SK-N-MC (cell line): ENCODE data around the gene PLPPR1.
A peak's percentile ranks its signal among the peaks of the same experiment; 100 is the strongest.

Source experiments
- DNase-seq: peaks from one replicate; pipeline ENCODE4 v3.0.0-alpha.2; 2011; ENCODE audit warnings: low read depth, low spot score
- H3K27ac ChIP-seq: fragments of 200-600 bp; sonication (generic); 2 replicates; pipeline ENCODE4 v1.5.1; 2016; ENCODE audit warnings: mixed run types
- H3K36me3 ChIP-seq: fragments of 200-600 bp; sonication (generic); 2 replicates; pipeline ENCODE4 v1.6.1; 2017; ENCODE audit warnings: antibody characterized with exemption, low read length, mixed read lengths; ENCODE audit not compliant: insufficient read depth
- H3K4me3 ChIP-seq: fragments of 200-600 bp; sonication (generic); 2 replicates; pipeline ENCODE4 v1.5.1; 2016
- H3K9ac ChIP-seq: fragments of 200-600 bp; sonication (generic); 2 replicates; pipeline ENCODE4 v1.8.0; 2017; ENCODE audit warnings: mixed run types, mixed read lengths; ENCODE audit not compliant: insufficient read length
- H3K9me3 ChIP-seq: fragments of 200-600 bp; sonication (generic); 2 replicates; pipeline ENCODE4 v1.6.1; 2017; ENCODE audit warnings: low read depth, mild to moderate bottlenecking, antibody characterized with exemption, low read length, moderate library complexity, mixed read lengths
- EZH2 ChIP-seq: fragments of 200-600 bp; sonication (generic); IDR thresholded peaks from one replicate; pipeline ENCODE4 v1.6.1; 2017; ENCODE audit warnings: antibody characterized with exemption
- FOXP2 ChIP-seq: optimal IDR thresholded peaks from 2 replicates; pipeline ENCODE3; 2011; ENCODE audit warnings: mild to moderate bottlenecking, moderate library complexity; ENCODE audit not compliant: insufficient read depth; ENCODE audit errors: extremely low read length, control extremely low read depth
- POLR2AphosphoS5 ChIP-seq: IDR thresholded peaks from 2 replicates; pipeline ENCODE4 v1.6.1; 2012; ENCODE audit warnings: mild to moderate bottlenecking, low read depth, low read length, borderline replicate concordance

Gene PLPPR1

GRCh38 chr9:101226161-101226560 is 197.6 kb downstream of the PLPPR1 start:
- Histone ChIP-seq H3K9me3 (no peaks in the 10 kb centered on the region), H3K4me3 (no peak overlapping the region), H3K27ac (no peak overlapping the region), H3K36me3 (no peaks in the 10 kb centered on the region), H3K9ac (no peak overlapping the region)
- DNase-seq, result no peak
- TF ChIP-seq FOXP2 (no peak), POLR2AphosphoS5 (no peak), EZH2 (no peak)

- H3K4me3 ChIP-seq, result no peak overlapping the region
- no peaks in the 10 kb centered on the region for H3K36me3 ChIP-seq
- no peaks in the 10 kb centered on the region for H3K9me3 ChIP-seq
- no peak overlapping the region for H3K9ac ChIP-seq
- TF ChIP-seq EZH2 (no peak), POLR2AphosphoS5 (no peak), FOXP2 (no peak)
- no peak for DNase-seq
- no peak overlapping the region for H3K27ac ChIP-seq
Observed at GRCh38 chr9:101226803-101227202, 198.3 kb downstream of the PLPPR1 start.

- Histone ChIP-seq H3K9me3 (no peaks in the 10 kb centered on the region), H3K9ac (no peak overlapping the region), H3K4me3 (no peak overlapping the region), H3K27ac (no peak overlapping the region), H3K36me3 (no peaks in the 10 kb centered on the region)
- TF ChIP-seq EZH2 (no peak), FOXP2 (no peak), POLR2AphosphoS5 (no peak)
- DNase-seq, result no peak
Observed at GRCh38 chr9:101229606-101230005, 201.1 kb downstream of the PLPPR1 start.

- Histone ChIP-seq H3K4me3 (no peak overlapping the region), H3K27ac (no peak overlapping the region), H3K9me3 (no peaks in the 10 kb centered on the region)
Observed at GRCh38 chr9:101232405-101232977, 204.0 kb downstream of the PLPPR1 start.

GRCh38 chr9:101235105-101235866 is 206.8 kb downstream of the PLPPR1 start:
- Histone ChIP-seq H3K36me3 (no peaks in the 10 kb centered on the region), H3K9me3 (no peaks in the 10 kb centered on the region), H3K27ac (no peak overlapping the region), H3K9ac (no peak overlapping the region), H3K4me3 (no peak overlapping the region)
- TF ChIP-seq EZH2, result no peak
- no peak for TF ChIP-seq POLR2AphosphoS5
- no peak for TF ChIP-seq FOXP2
- peak; percentile 1 for DNase-seq

More at GRCh38 chr9:101232405-101232977, 204.0 kb downstream of the PLPPR1 start:
- Histone ChIP-seq H3K36me3 (no peaks in the 10 kb centered on the region), H3K9ac (no peak overlapping the region)
- TF ChIP-seq POLR2AphosphoS5 (no peak), FOXP2 (no peak), EZH2 (no peak)
- no peak for DNase-seq

GRCh38 chr9:101242651-101243050 is 214.1 kb downstream of the PLPPR1 start:
- no peak overlapping the region for H3K9ac ChIP-seq

GRCh38 chr9:101246691-101247090 is 218.2 kb downstream of the PLPPR1 start:
- DNase-seq, result no peak
- TF ChIP-seq FOXP2 (no peak), POLR2AphosphoS5 (no peak)
- H3K9me3 ChIP-seq, result no peaks in the 10 kb centered on the region
- no peak overlapping the region for H3K27ac ChIP-seq
- H3K9ac ChIP-seq, result no peak overlapping the region
- H3K36me3 ChIP-seq, result no peaks in the 10 kb centered on the region
- H3K4me3 ChIP-seq, result no peak overlapping the region

More at GRCh38 chr9:101242651-101243050, 214.1 kb downstream of the PLPPR1 start:
- no peak for DNase-seq
- Histone ChIP-seq H3K36me3 (no peaks in the 10 kb centered on the region), H3K9me3 (no peaks in the 10 kb centered on the region), H3K27ac (no peak overlapping the region), H3K4me3 (no peak overlapping the region)
- TF ChIP-seq FOXP2, result no peak
- TF ChIP-seq EZH2, result no peak
- TF ChIP-seq POLR2AphosphoS5, result no peak

- Histone ChIP-seq H3K9ac (no peak overlapping the region), H3K27ac (no peak overlapping the region), H3K4me3 (no peak overlapping the region), H3K36me3 (no peaks in the 10 kb centered on the region), H3K9me3 (no peaks in the 10 kb centered on the region)
- TF ChIP-seq EZH2 (no peak), FOXP2 (no peak), POLR2AphosphoS5 (no peak)
- DNase-seq, result no peak
Observed at GRCh38 chr9:101247297-101247696, 218.8 kb downstream of the PLPPR1 start.
